Measurements from ENCODE around the gene TIMM10B. TPM values are rescaled to one million over a fixed set of nuclear protein-coding genes. Genes with fewer than 3 reads are reported as not detected.

The TIMM10B gene
- total and polyA plus RNA-seq, 2 of the 13 experiments (the other 11 are each of a cell fraction or from before 2014, with no cell fraction given) = 34.9 to 39.5 TPM

GRCh38 chr11:6459099-6459450 is 22.2 kb upstream of the TIMM10B start (continued):
- TF ChIP-seq KDM5A (IDR thresholded peaks at IDR 0.05; ENCODE audit: borderline replicate concordance, low read length) (no peak), TAF15 (IDR thresholded peaks at IDR 0.05; ENCODE audit: low read depth, low read length, poor library complexity, severe bottlenecking) (no peak), CHD4 (IDR thresholded peaks at IDR 0.05; ENCODE audit: borderline replicate concordance, low read length) (no peak), THAP8 (CRISPR knock-in tag; IDR thresholded peaks at IDR 0.05; ENCODE audit: borderline replicate concordance) (no peak), MED1 (CRISPR knock-in tag; IDR thresholded peaks at IDR 0.05) (no peak), ZNF121 (CRISPR knock-in tag; IDR thresholded peaks at IDR 0.05) (no peak), ZNF33B (CRISPR knock-in tag; IDR thresholded peaks at IDR 0.05) (no peak), ADNP (CRISPR knock-in tag; IDR thresholded peaks at IDR 0.05) (no peak), FOXA3 (CRISPR knock-in tag; IDR thresholded peaks at IDR 0.05) (no peak), AKNA (CRISPR knock-in tag; IDR thresholded peaks at IDR 0.05; ENCODE audit: borderline replicate concordance) (no peak), ZNF264 (CRISPR knock-in tag; IDR thresholded peaks at IDR 0.05) (no peak)
